ENCODE data around the gene CCER1.

DNA sequence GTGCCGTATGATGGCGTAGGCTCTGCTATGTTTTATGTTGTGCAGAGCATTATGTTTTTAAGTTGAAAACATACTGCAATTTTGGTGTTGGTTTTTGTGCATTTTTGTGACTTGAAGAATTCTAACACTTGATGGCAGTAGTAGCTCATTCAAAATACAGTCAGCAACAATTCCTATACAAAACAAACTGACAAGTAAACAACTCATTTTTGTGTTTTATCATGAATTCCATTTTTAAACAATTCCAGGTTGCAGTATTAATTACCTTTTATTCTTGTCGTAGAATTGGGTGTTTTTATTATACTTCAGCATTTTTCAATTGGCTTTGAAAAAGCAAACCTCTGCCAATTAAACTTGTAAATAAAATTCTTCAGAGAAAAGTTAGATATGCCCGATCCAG, 4.1 kb upstream of the CCER1 start:
- TF ChIP-seq, protein P1, sequence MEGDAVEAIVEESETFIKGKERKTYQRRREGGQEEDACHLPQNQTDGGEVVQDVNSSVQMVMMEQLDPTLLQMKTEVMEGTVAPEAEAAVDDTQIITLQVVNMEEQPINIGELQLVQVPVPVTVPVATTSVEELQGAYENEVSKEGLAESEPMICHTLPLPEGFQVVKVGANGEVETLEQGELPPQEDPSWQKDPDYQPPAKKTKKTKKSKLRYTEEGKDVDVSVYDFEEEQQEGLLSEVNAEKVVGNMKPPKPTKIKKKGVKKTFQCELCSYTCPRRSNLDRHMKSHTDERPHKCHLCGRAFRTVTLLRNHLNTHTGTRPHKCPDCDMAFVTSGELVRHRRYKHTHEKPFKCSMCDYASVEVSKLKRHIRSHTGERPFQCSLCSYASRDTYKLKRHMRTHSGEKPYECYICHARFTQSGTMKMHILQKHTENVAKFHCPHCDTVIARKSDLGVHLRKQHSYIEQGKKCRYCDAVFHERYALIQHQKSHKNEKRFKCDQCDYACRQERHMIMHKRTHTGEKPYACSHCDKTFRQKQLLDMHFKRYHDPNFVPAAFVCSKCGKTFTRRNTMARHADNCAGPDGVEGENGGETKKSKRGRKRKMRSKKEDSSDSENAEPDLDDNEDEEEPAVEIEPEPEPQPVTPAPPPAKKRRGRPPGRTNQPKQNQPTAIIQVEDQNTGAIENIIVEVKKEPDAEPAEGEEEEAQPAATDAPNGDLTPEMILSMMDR (IDR thresholded peaks at IDR 0.05), result peak in 1 of 6 experiments; percentile 4
- TF ChIP-seq POLR2A (IDR thresholded peaks at IDR 0.05), result no peak

Data from adrenal gland (tissue), 5 donors.